H1 (cell line): ENCODE results near the gene TSPEAR. TPM values are rescaled to one million over a fixed set of nuclear protein-coding genes. Genes with fewer than 3 reads are reported as not detected.

ENCODE experiments used
- CTCF ChIA-PET: fragments of 300-600 bp; sonication (Branson Sonifier 250); formaldehyde crosslinking; loops from one replicate; lab custom pipeline; 2021; ENCODE audit not compliant: partially characterized antibody; lab: Charles Lee
- POLR2A ChIA-PET: fragments of 300-600 bp; sonication (Branson Sonifier 250); formaldehyde crosslinking; loops from one replicate; lab custom pipeline; 2021; ENCODE audit warnings: inconsistent platforms; ENCODE audit not compliant: partially characterized antibody; lab: Charles Lee
- DNase-seq, 2 experiments: peaks; one replicate each; pipeline versions ENCODE4 v3.0.0 to v3.0.0-alpha.2; 2010 to 2022; ENCODE audit warnings: low spot score in 2 of 2, low read depth in 1 of 2, mixed read lengths in 1 of 2
- FAIRE-seq: peaks from 2 replicates; lab custom pipeline; 2011; peaks lifted over from hg19 to GRCh38; lab: Jason Lieb, UNC
- H2AFZ ChIP-seq: 2 replicates; pipeline ENCODE4 v1.8.1; 2012; ENCODE audit warnings: low read length, inconsistent platforms
- H2AK5ac ChIP-seq: 2 replicates; pipeline ENCODE4 v1.6.1; 2013; ENCODE audit warnings: low read depth, low read length
- H2BK120ac ChIP-seq: replicated peaks from 2 replicates; pipeline ENCODE3; 2013; ENCODE audit warnings: low read depth, low read length, inconsistent platforms
- H2BK12ac ChIP-seq: 2 replicates; pipeline ENCODE4 v1.6.1; 2013; ENCODE audit warnings: low read depth, low read length
- H2BK15ac ChIP-seq: 2 replicates; pipeline ENCODE4 v1.6.1; 2013; ENCODE audit warnings: low read length
- H2BK20ac ChIP-seq: 2 replicates; pipeline ENCODE4 v1.6.1; 2013; ENCODE audit warnings: low read length
- H2BK5ac ChIP-seq: 2 replicates; pipeline ENCODE4 v1.6.1; 2013; ENCODE audit warnings: low read depth, low read length
- H3K14ac ChIP-seq: 2 replicates; pipeline ENCODE4 v1.6.1; 2013; ENCODE audit warnings: inconsistent platforms; ENCODE audit not compliant: insufficient read length
- H3K18ac ChIP-seq: 2 replicates; pipeline ENCODE4 v1.6.1; 2013; ENCODE audit warnings: low read length; ENCODE audit errors: extremely low read depth
- H3K23ac ChIP-seq: 2 replicates; pipeline ENCODE4 v1.6.1; 2013; ENCODE audit warnings: inconsistent platforms; ENCODE audit not compliant: insufficient read length
- H3K23me2 ChIP-seq: 2 replicates; pipeline ENCODE4 v1.6.1; 2013; ENCODE audit warnings: low read depth, low read length
- H3K27ac ChIP-seq: 2 replicates; pipeline ENCODE4 v1.6.1; 2011; ENCODE audit warnings: low read depth, low read length, inconsistent platforms
- H3K27me3 ChIP-seq, 4 experiments: replicated peaks in 1 of 4; 1 replicate in 1 of 4; 2 replicates in 3 of 4; pipeline versions ENCODE4 v1.6.1 to v1.8.1; 2011 to 2013; ENCODE audit warnings: low read length in 3 of 4, mild to moderate bottlenecking in 3 of 4, inconsistent platforms in 2 of 4, mixed read lengths in 2 of 4, moderate library complexity in 1 of 4; ENCODE audit not compliant: control insufficient read depth in 3 of 4, insufficient read depth in 3 of 4; ENCODE audit errors: extremely low read depth in 1 of 4
- H3K36me3 ChIP-seq, 4 experiments: 2 replicates each; pipeline versions ENCODE4 v1.6.1 to v1.8.1; 2011 to 2013; ENCODE audit warnings: mild to moderate bottlenecking in 4 of 4, low read length in 3 of 4, moderate library complexity in 2 of 4, control low read depth in 1 of 4, inconsistent platforms in 1 of 4; ENCODE audit not compliant: insufficient read depth in 4 of 4, control insufficient read depth in 2 of 4
- H3K4ac ChIP-seq: replicated peaks from 2 replicates; pipeline ENCODE3; 2013; ENCODE audit warnings: low read length, low read depth, mixed read lengths, inconsistent platforms; ENCODE audit not compliant: insufficient read length
- H3K4me1 ChIP-seq, 4 experiments: replicated peaks in 1 of 4; 1 replicate in 1 of 4; 2 replicates in 3 of 4; pipeline versions ENCODE4 v1.6.1 to v1.8.1; 2011 to 2013; ENCODE audit warnings: low read length in 3 of 4, inconsistent platforms in 2 of 4, mixed read lengths in 1 of 4; ENCODE audit not compliant: insufficient read depth in 4 of 4, control insufficient read depth in 3 of 4
- H3K4me2 ChIP-seq, 2 experiments: 2 replicates each; pipeline versions ENCODE4 v1.6.1 to v1.8.1; 2011 to 2013; ENCODE audit warnings: low read depth in 2 of 2, low read length in 2 of 2, control low read depth in 1 of 2, inconsistent platforms in 1 of 2, mild to moderate bottlenecking in 1 of 2; ENCODE audit not compliant: insufficient read depth in 1 of 2
- H3K4me3 ChIP-seq, 4 experiments: fragments of 200-600, 300-600 bp in 1 of 4; sonication (generic), shearing (Covaris generic), sonication (Bioruptor Twin) in 1 of 4; 2 replicates each; pipeline versions ENCODE4 v1.5.1 to v1.8.1; 2011 to 2016; ENCODE audit warnings: low read length in 4 of 4, low read depth in 3 of 4, control low read depth in 2 of 4, inconsistent platforms in 2 of 4, mild to moderate bottlenecking in 2 of 4, mixed read lengths in 1 of 4, moderate library complexity in 1 of 4; ENCODE audit not compliant: insufficient read depth in 2 of 4; ENCODE audit errors: extremely low read depth in 1 of 4
- H3K56ac ChIP-seq: replicated peaks from 2 replicates; pipeline ENCODE3; 2013; ENCODE audit warnings: low read depth, mild to moderate bottlenecking, mixed read lengths, low read length, inconsistent platforms; ENCODE audit not compliant: insufficient read length
- H3K79me1 ChIP-seq: 2 replicates; pipeline ENCODE4 v1.6.1; 2013; ENCODE audit warnings: low read depth, low read length, control low read depth
- H3K79me2 ChIP-seq, 2 experiments: 2 replicates each; pipeline versions ENCODE4 v1.6.1 to v1.8.1; 2012 to 2013; ENCODE audit warnings: low read length in 2 of 2, mild to moderate bottlenecking in 2 of 2, inconsistent platforms in 1 of 2; ENCODE audit not compliant: insufficient read depth in 2 of 2, control insufficient read depth in 1 of 2
- H3K9ac ChIP-seq, 4 experiments: replicated peaks in 1 of 4; 1 replicate in 1 of 4; 2 replicates in 3 of 4; pipeline versions ENCODE4 v1.6.1 to v1.8.1; 2011 to 2013; ENCODE audit warnings: low read depth in 3 of 4, low read length in 3 of 4, control low read depth in 2 of 4, mild to moderate bottlenecking in 2 of 4, moderate library complexity in 2 of 4, inconsistent platforms in 1 of 4; ENCODE audit errors: extremely low read depth in 1 of 4
- H3K9me3 ChIP-seq, 2 experiments: 2 replicates each; pipeline versions ENCODE4 v1.6.1 to v1.8.1; 2012 to 2013; ENCODE audit warnings: mild to moderate bottlenecking in 2 of 2, moderate library complexity in 2 of 2, control low read depth in 1 of 2, inconsistent platforms in 1 of 2, low read depth in 1 of 2, low read length in 1 of 2, mixed read lengths in 1 of 2; ENCODE audit not compliant: insufficient read depth in 2 of 2
- H4K20me1 ChIP-seq, 2 experiments: replicated peaks in 1 of 2; 2 replicates each; pipeline versions ENCODE3 to v1.8.1; 2011 to 2013; ENCODE audit warnings: inconsistent platforms in 2 of 2, low read length in 2 of 2, mild to moderate bottlenecking in 1 of 2; ENCODE audit not compliant: insufficient read depth in 2 of 2, control insufficient read depth in 1 of 2
- H4K5ac ChIP-seq: 2 replicates; pipeline ENCODE4 v1.6.1; 2013; ENCODE audit warnings: low read length, low read depth, mixed read lengths, inconsistent platforms; ENCODE audit not compliant: insufficient read length
- H4K8ac ChIP-seq: 2 replicates; pipeline ENCODE4 v1.8.0; 2013; ENCODE audit warnings: mild to moderate bottlenecking, moderate library complexity, low read length, inconsistent platforms; ENCODE audit not compliant: insufficient read depth; ENCODE audit errors: extremely low read depth
- H4K91ac ChIP-seq: replicated peaks from 2 replicates; pipeline ENCODE3; 2013; ENCODE audit warnings: low read length, mixed read lengths, inconsistent platforms; ENCODE audit not compliant: insufficient read length
- EGR1 ChIP-seq: IDR thresholded peaks from 2 replicates; pipeline ENCODE4 v1.6.1; 2011; ENCODE audit warnings: low read depth, low read length, borderline replicate concordance
- HDAC6 ChIP-seq: IDR thresholded peaks from one replicate; pipeline ENCODE4 v1.7.1; 2012; ENCODE audit warnings: low read depth, mild to moderate bottlenecking, inconsistent platforms, low read length, moderate library complexity
- SAP30 ChIP-seq: fragments of 300-600 bp; sonication (generic); IDR thresholded peaks from 2 replicates; pipeline ENCODE4 v1.7.1; 2012; ENCODE audit warnings: low read length, moderate library complexity, mild to moderate bottlenecking, inconsistent platforms; ENCODE audit not compliant: insufficient read depth, insufficient replicate concordance
- SIX5 ChIP-seq: IDR thresholded peaks from 2 replicates; pipeline ENCODE4 v1.6.1; 2011; ENCODE audit warnings: mild to moderate bottlenecking, low read depth, low read length
- SUZ12 ChIP-seq: fragments of 200-600 bp; sonication (generic); IDR thresholded peaks from 2 replicates; pipeline ENCODE4 v1.6.1; 2012; ENCODE audit warnings: mild to moderate bottlenecking, inconsistent platforms, low read length, moderate library complexity, mixed read lengths
- WGBS, 2 experiments: shearing (Covaris generic) in 1 of 2; methylation state at CpG; one replicate each; pipeline versions ENCODE4 v1.1.6 to v1.1.7; 2013 to 2015; ENCODE audit warnings: low lambda C conversion rate in 2 of 2, mixed read lengths in 2 of 2, inconsistent platforms in 1 of 2, low coverage in 1 of 2, missing lambda C conversion rate in 1 of 2; ENCODE audit not compliant: insufficient replicate concordance in 2 of 2, insufficient coverage in 1 of 2, insufficient read length in 1 of 2; ENCODE audit errors: extremely low coverage in 1 of 2, missing lambda C conversion rate in 1 of 2; 5-methylcytosine and 5-hydroxymethylcytosine counted together
- polyA plus RNA-seq, 7 experiments: library from polyadenylated mRNA; depleted of rRNA in 3 of 7; stranded (reverse) in 5 of 7; unstranded in 2 of 7; fragments of >200 nt in 5 of 7; fragments of 200-250 nt in 2 of 7; gene quantifications; 1 replicate in 5 of 7; 2 replicates in 1 of 7; 4 replicates in 1 of 7; pipeline versions ENCODE4 v1.2.1 to v1.2.3, GENCODE V29; 2011 to 2013; ENCODE audit warnings: missing spikeins in 2 of 7, mixed read lengths in 2 of 7
- total RNA-seq: library from RNA; stranded (reverse); fragmentation: NEBNext Ultra II Directional; extraction: Animal tissue kit (Norgen Biotek cat#: 25700); gene quantifications from 2 replicates; pipeline ENCODE4 v1.2.1, GENCODE V29; 2021

TSPEAR gene
- total and polyA plus RNA-seq, 2 of the 8 experiments (the other 6 are each of a cell fraction or from before 2014, with no cell fraction given), result 0.58 to 0.89 TPM

GRCh38 chr21:44557491-44558328 is 153.7 kb downstream of the TSPEAR start:
- peak overlapping the region; percentile 50; the same call in 1 of the 2 replicates for H2BK12ac ChIP-seq
- no peak for TF ChIP-seq EGR1
- TF ChIP-seq SIX5, result no peak
- TF ChIP-seq SUZ12, result no peak
- TF ChIP-seq HDAC6, result no peak
- no peak for TF ChIP-seq SAP30
- TF ChIP-seq, all 59 proteins: peak for 0
- no peak overlapping the region for H2AK5ac ChIP-seq
- no peak overlapping the region for H4K5ac ChIP-seq
- H3K56ac ChIP-seq, result no peak overlapping the region
- CTCF ChIA-PET, result interaction anchor here (0.6 to 2.0 kb wide), 7 partner anchors 11 to 696 kb away, joined by 3 to 6 read pairs (median 4); no protein-coding TSS in a partner anchor
- H3K79me2 ChIP-seq, result no peaks in the 10 kb centered on the region
- no peak overlapping the region for H3K27ac ChIP-seq
- H3K4ac ChIP-seq, result no peak overlapping the region
- H2BK5ac ChIP-seq, result 0 out of 2 replicates have a peak overlapping the region, but pooled peaks have one; percentile 16
- H3K23me2 ChIP-seq, result no peaks in the 10 kb centered on the region
- POLR2A ChIA-PET, result interaction anchor here (0.7 to 1.2 kb wide), 3 partner anchors 8 to 61 kb away, joined by 3 to 4 read pairs (median 4); no protein-coding TSS in a partner anchor
- H3K9me3 ChIP-seq, result no peaks in the 10 kb centered on the region
- no peak overlapping the region for H3K4me2 ChIP-seq
- H3K18ac ChIP-seq, result no peak overlapping the region; the same call in 1 of the 2 replicates
- no peak overlapping the region for H3K9ac ChIP-seq
- no peaks in the 10 kb centered on the region for H4K20me1 ChIP-seq
- no peak overlapping the region for H2BK120ac ChIP-seq
- no peak overlapping the region for H3K14ac ChIP-seq
- no peak overlapping the region for H3K23ac ChIP-seq
- H3K36me3 ChIP-seq, result no peaks in the 10 kb centered on the region
- H2AFZ ChIP-seq, result no peak overlapping the region
- WGBS, 2 experiments, result 89% methylated on average over 27 of the region's 30 CpGs; no CpG with 5 or more reads in 1 of the 2 experiments
- H4K91ac ChIP-seq, result no peak overlapping the region
- no peak overlapping the region for H2BK20ac ChIP-seq
- peaks cover 2 to 6% (median 4%) of the 10 kb centered on the region in 4 experiments; a peak in 4 of 7 replicates for H3K4me1 ChIP-seq
- 0 out of 2 replicates have a peak overlapping the region, but pooled peaks have one; percentile 18 for H4K8ac ChIP-seq
- no peak overlapping the region for H3K4me3 ChIP-seq
- FAIRE-seq (no peak), DNase-seq (peak in 1 of 2 experiments; percentile 46)
- H3K79me1 ChIP-seq, result no peaks in the 10 kb centered on the region; the same call in 1 of the 2 replicates
- no peaks in the 10 kb centered on the region for H3K27me3 ChIP-seq
- H2BK15ac ChIP-seq, result no peak overlapping the region
